ENCODE data around the gene BID.

GRCh38 chr22:17767233-17768065 is 6.8 kb downstream of the BID start:
- TF ChIP-seq, protein P1, sequence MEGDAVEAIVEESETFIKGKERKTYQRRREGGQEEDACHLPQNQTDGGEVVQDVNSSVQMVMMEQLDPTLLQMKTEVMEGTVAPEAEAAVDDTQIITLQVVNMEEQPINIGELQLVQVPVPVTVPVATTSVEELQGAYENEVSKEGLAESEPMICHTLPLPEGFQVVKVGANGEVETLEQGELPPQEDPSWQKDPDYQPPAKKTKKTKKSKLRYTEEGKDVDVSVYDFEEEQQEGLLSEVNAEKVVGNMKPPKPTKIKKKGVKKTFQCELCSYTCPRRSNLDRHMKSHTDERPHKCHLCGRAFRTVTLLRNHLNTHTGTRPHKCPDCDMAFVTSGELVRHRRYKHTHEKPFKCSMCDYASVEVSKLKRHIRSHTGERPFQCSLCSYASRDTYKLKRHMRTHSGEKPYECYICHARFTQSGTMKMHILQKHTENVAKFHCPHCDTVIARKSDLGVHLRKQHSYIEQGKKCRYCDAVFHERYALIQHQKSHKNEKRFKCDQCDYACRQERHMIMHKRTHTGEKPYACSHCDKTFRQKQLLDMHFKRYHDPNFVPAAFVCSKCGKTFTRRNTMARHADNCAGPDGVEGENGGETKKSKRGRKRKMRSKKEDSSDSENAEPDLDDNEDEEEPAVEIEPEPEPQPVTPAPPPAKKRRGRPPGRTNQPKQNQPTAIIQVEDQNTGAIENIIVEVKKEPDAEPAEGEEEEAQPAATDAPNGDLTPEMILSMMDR (IDR thresholded peaks at IDR 0.05; ENCODE audit: insufficient read depth, low read depth, low read length) = no peak
- no peak for TF ChIP-seq EZH2 (IDR thresholded peaks at IDR 0.05; ENCODE audit: insufficient read depth, low read length)
